Dermis blood vessel endothelial cell (primary cell): ENCODE data around the gene ZMYM4. TPM values are rescaled to one million over a fixed set of nuclear protein-coding genes. Genes with fewer than 3 reads are reported as not detected.
"Not testable (repeated sequence)": the region's sequence is repeated elsewhere in the genome, so short reads cannot be mapped to it uniquely, and the experiment has no call there.

Experiments
- DNase-seq: peaks from one replicate; pipeline ENCODE4 v3.0.0; 2010
- total RNA-seq: library from RNA; depleted of rRNA; stranded (reverse); fragments of >200 nt; gene quantifications from 2 replicates; pipeline ENCODE4 v1.2.3, GENCODE V29; 2014

ZMYM4 gene
- total RNA-seq, 1 donor from 2014 or later: 36.2 TPM

DNA sequence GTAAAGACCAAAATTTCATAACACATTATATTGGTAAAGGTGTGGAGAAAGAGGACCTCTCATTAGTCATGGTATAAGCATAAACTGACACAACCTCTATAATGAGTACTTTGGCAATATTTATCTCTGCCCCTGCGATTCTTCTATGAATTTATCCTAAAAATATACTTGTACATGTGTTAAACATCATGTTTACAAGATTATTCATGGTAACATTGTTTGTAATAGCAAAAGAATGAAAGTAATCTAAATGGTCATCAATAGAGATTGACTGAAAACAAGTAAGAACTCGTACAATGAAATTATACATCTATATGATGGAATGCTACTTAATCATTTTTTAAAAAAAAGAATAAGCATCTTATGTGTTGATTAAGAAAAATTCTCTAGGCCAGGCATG is 192.3 kb downstream of the ZMYM4 start:
- no peak for DNase-seq

DNA sequence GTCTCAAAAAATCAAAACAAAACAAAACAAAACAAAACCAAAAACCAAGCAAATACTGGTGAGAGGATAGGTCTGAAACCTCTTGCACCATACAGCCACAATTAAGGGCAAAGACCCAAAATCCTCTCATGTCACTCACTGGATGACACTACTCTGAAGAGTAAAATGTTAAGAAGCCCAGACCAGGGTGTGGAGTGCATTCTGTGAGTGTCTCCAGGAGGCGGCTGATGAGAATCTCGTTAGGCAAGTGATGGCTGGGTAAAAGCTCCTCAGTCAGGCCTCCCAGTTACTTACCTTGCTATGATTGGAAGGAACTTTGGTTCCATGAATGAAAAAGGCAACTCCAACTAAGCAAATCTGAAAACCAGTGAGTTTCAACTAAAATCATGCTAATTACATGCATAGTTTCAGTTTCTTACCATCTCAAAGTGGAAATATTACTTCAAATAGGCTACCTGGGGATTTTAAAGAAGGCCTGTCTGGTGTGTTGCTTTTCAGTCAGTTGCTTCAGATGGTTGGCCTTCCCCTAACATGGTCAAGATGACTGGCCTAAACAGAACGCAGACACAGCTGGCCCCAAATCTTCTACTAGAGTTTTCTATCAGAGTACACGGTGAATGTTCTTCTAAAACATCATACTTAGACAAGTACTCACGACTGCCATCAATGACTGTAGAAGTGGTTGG is 193.6 kb downstream of the ZMYM4 start:
- no peak for DNase-seq

DNA sequence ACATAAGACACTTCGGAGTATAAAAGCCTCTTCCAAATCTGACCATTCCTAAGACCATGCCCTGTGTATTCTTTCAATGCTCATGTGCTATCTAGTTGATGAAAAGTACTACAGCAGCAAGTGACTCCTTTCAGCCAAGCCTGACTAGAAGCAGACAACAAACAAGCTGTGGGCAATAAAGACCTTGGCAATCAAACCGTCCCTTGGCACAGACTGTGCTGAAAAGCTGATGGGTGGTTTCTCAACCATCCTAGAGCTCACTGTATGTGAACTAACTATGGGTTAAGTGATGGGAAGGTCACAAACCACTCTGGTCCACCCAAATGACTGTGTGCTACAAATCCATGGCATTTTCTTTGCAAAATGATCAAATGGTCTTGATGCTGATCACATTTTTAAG is 194.7 kb downstream of the ZMYM4 start:
- DNase-seq: no peak

DNA sequence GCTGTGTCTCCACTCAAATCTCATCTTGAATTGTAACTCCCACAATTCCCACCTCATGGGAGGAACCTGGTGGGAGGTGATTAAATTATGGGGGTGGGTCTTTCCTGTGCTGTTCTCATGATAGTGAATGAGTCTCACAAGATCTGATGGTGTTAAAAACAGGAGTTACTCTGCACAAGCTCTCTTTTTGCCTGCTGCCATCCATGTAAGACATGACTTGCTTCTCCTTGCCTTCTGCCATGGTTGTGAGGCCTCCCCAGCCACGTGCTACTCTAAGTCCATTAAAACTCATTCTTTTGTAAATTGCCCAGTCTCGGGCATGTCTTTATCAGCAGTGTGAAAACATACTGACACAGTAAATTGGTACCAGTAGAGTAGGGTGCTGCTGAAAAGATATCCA is 195.2 kb downstream of the ZMYM4 start:
- not testable (repeated sequence) for DNase-seq

GRCh38 chr1:35466120-35466519 is 197.6 kb downstream of the ZMYM4 start:
- DNase-seq: no peak

DNA sequence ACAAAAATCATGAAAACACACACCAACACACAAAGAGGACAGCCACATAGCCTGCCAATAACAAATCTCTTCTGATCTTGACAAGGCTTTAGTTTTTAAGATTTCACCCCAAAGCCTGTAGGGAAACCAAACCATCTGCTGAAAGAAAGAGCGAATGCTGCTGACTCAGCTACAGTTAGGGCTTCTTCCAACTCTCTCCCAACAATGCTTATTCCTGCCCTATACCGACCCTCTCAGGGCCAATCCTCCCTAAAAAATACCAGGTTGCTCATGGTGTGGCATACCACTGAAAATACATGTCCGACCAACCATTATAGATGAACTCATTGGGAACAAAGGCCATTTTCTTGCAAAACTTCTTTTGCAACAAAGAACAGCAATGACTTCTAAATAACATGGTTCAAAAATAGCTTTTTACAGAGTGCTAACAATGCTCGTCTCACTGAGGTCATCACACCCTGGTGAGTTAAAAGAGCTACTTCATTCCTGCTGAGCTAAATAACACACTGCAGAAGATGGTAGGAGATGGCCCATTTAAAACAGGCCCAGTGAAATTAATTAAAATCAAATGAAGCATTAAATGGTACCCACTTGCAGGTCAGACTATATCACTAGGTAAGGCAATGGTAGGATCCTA is 202.6 kb downstream of the ZMYM4 start:
- no peak for DNase-seq

Other genes starting within 250 kb of the ZMYM4 start
- 10.1 and 11.9 TPM in 2 replicates for gene ZMYM6, start 236.8 kb upstream of the ZMYM4 start, total RNA-seq
- gene ZMYM1, start 189.3 kb upstream of the ZMYM4 start, total RNA-seq: 30.1 and 34.9 TPM in 2 replicates
- 276 and 355 TPM in 2 replicates for gene SFPQ, start 75.6 kb upstream of the ZMYM4 start, total RNA-seq